GM12878 (cell line): ENCODE results near the gene C15orf40. TPM values are rescaled to one million over a fixed set of nuclear protein-coding genes. Genes with fewer than 3 reads are reported as not detected.

Experiments
- ATAC-seq: fragments of 200-7000 bp; cut with Tn5 transposase; 3 replicates; pipeline ENCODE4 v1.9.1; 2020; ENCODE audit warnings: mild to moderate bottlenecking, moderate library complexity
- Bru-seq: library from RNA; stranded (reverse); fragments of 400-500 nt; gene quantifications from one replicate; lab custom pipeline; 2021; lab: Mats Ljungman, UMichigan
- BruChase-seq, 2 experiments: library from RNA; stranded (reverse); fragments of 400-500 nt; gene quantifications; one replicate each; lab custom pipeline; 2021; lab: Mats Ljungman, UMichigan
- BruUV-seq: library from RNA; stranded (reverse); fragments of 400-500 nt; replicated peaks from 2 replicates; lab custom pipeline; 2021; lab: Mats Ljungman, UMichigan
- CTCF ChIA-PET: fragments of 300-600 bp; sonication (Branson Sonifier 250); formaldehyde crosslinking; extraction: SDS; loops from one replicate; lab custom pipeline; 2021; ENCODE audit warnings: inconsistent platforms; lab: Yijun Ruan, JAX
- POLR2A ChIA-PET: fragments of 350-600 bp; formaldehyde crosslinking; extraction: SDS; loops from one replicate; lab custom pipeline; 2021; ENCODE audit warnings: inconsistent platforms; lab: Charles Lee
- RAD21 ChIA-PET: fragments of 300-600 bp; sonication (Branson Sonifier 250); formaldehyde crosslinking; loops from one replicate; lab custom pipeline; 2023; ENCODE audit warnings: antibody characterized with exemption; ENCODE audit not compliant: unreplicated experiment; lab: Charles Lee
- SMC1A ChIA-PET: fragments of 300-600 bp; sonication (Branson Sonifier 250); formaldehyde crosslinking; loops from one replicate; lab custom pipeline; 2023; ENCODE audit not compliant: unreplicated experiment, uncharacterized antibody; lab: Charles Lee
- DNase-seq: peaks from one replicate; pipeline ENCODE4 v3.0.0-alpha.2; 2011; ENCODE audit warnings: low read depth, low spot score
- FAIRE-seq: peaks from 3 replicates; lab custom pipeline; 2011; peaks lifted over from hg19 to GRCh38; lab: Jason Lieb, UNC
- H2AFZ ChIP-seq: 2 replicates; pipeline ENCODE4 v1.6.0; 2011; ENCODE audit warnings: low read depth, low read length, control low read depth; ENCODE audit not compliant: control insufficient read depth
- H3K27ac ChIP-seq: 2 replicates; pipeline ENCODE4 v1.5.1; 2011; ENCODE audit warnings: control low read depth; ENCODE audit not compliant: control insufficient read depth, insufficient read depth
- H3K27me3 ChIP-seq, 2 experiments: replicated peaks in 1 of 2; 2 replicates each; pipeline versions ENCODE4 v1.6.0 to v1.6.1; 2011; ENCODE audit warnings: low read length in 1 of 2; ENCODE audit not compliant: control insufficient read depth in 2 of 2, insufficient read depth in 2 of 2
- H3K36me3 ChIP-seq, 2 experiments: 2 replicates each; pipeline ENCODE4 v1.5.1; 2011; ENCODE audit warnings: low read length in 1 of 2; ENCODE audit not compliant: control insufficient read depth in 2 of 2, insufficient read depth in 2 of 2
- H3K4me1 ChIP-seq: 2 replicates; pipeline ENCODE4 v1.6.1; 2011; ENCODE audit warnings: mild to moderate bottlenecking, low read length, moderate library complexity, mixed read lengths; ENCODE audit not compliant: control insufficient read depth, insufficient read depth
- H3K4me2 ChIP-seq: 2 replicates; pipeline ENCODE4 v1.6.0; 2011; ENCODE audit warnings: control low read depth; ENCODE audit not compliant: control insufficient read depth, insufficient read depth
- H3K4me3 ChIP-seq: fragments of 200-600 bp; sonication (generic); 2 replicates; pipeline ENCODE4 v1.5.1; 2016
- H3K79me2 ChIP-seq: 2 replicates; pipeline ENCODE4 v1.6.0; 2011; ENCODE audit warnings: low read length; ENCODE audit not compliant: control insufficient read depth, insufficient read depth
- H3K9ac ChIP-seq: 2 replicates; pipeline ENCODE4 v1.8.0; 2011; ENCODE audit warnings: low read length, control low read depth, mixed read lengths; ENCODE audit not compliant: control insufficient read depth, insufficient read depth
- H3K9me3 ChIP-seq: replicated peaks from 3 replicates; pipeline ENCODE4 v1.5.1; 2011; ENCODE audit warnings: mild to moderate bottlenecking, low read length; ENCODE audit not compliant: control insufficient read depth, insufficient read depth
- H4K20me1 ChIP-seq: 2 replicates; pipeline ENCODE4 v1.6.0; 2011; ENCODE audit not compliant: control insufficient read depth, insufficient read depth
- ASH2L ChIP-seq: fragments of 300-600, 200-600 bp; sonication (generic); IDR thresholded peaks from 2 replicates; pipeline ENCODE4 v1.6.1; 2017; ENCODE audit warnings: low read depth, mild to moderate bottlenecking, borderline replicate concordance
- BRCA1 ChIP-seq: IDR thresholded peaks from 2 replicates; pipeline ENCODE4 v1.6.1; 2011; ENCODE audit warnings: low read depth, low read length, improper control_type of control experiment
- EED ChIP-seq: sonication (generic); IDR thresholded peaks from 2 replicates; pipeline ENCODE4 v1.6.1; 2016; ENCODE audit warnings: antibody characterized with exemption, low read depth
- EZH2 ChIP-seq: IDR thresholded peaks from 2 replicates; pipeline ENCODE4 v1.6.1; 2012; ENCODE audit warnings: low read depth, mild to moderate bottlenecking, control low read depth, inconsistent platforms, low read length, borderline replicate concordance; ENCODE audit not compliant: control insufficient read depth
- FOS ChIP-seq: IDR thresholded peaks from 3 replicates; pipeline ENCODE4 v1.6.1; 2011; ENCODE audit warnings: borderline replicate concordance; ENCODE audit not compliant: insufficient read length; ENCODE audit errors: extremely low read depth
- FOXK2 ChIP-seq: fragments of 450-650 bp; IDR thresholded peaks from 2 replicates; pipeline ENCODE4 v1.6.1; 2017; ENCODE audit warnings: mild to moderate bottlenecking, moderate library complexity
- FOXM1 ChIP-seq: IDR thresholded peaks from 2 replicates; pipeline ENCODE4 v1.6.1; 2012; ENCODE audit warnings: low read depth, mild to moderate bottlenecking, inconsistent platforms, low read length, moderate library complexity
- IKZF2 ChIP-seq, 2 experiments: fragments of 450-650 bp; IDR thresholded peaks; 2 replicates each; pipeline ENCODE4 v1.6.1; 2017; ENCODE audit warnings: mild to moderate bottlenecking in 2 of 2, moderate library complexity in 2 of 2
- JUND ChIP-seq: IDR thresholded peaks from 2 replicates; pipeline ENCODE4 v1.6.1; 2012; ENCODE audit warnings: low read depth, mild to moderate bottlenecking, low read length, improper control_type of control experiment, moderate library complexity
- MXI1 ChIP-seq: fragments of 150-350 bp; IDR thresholded peaks from 2 replicates; pipeline ENCODE4 v1.6.1; 2011; ENCODE audit warnings: low read depth, mild to moderate bottlenecking, inconsistent platforms, low read length, improper control_type of control experiment
- NFXL1 ChIP-seq: fragments of 450-650 bp; IDR thresholded peaks from 2 replicates; pipeline ENCODE4 v1.6.1; 2017; ENCODE audit warnings: antibody characterized with exemption, mild to moderate bottlenecking, borderline replicate concordance
- SP1 ChIP-seq: IDR thresholded peaks from one replicate; pipeline ENCODE4 v1.6.1; 2011; ENCODE audit warnings: low read depth, low read length
- TAF1 ChIP-seq: IDR thresholded peaks from 2 replicates; pipeline ENCODE4 v1.6.1; 2011; ENCODE audit warnings: mild to moderate bottlenecking, low read depth, low read length, borderline replicate concordance
- WGBS: methylation state at CpG from one replicate; pipeline ENCODE4 v1.1.6; 2016; ENCODE audit warnings: low lambda C conversion rate; ENCODE audit not compliant: insufficient replicate concordance, insufficient coverage; ENCODE audit errors: missing lambda C conversion rate; 5-methylcytosine and 5-hydroxymethylcytosine counted together
- in situ Hi-C: fragments of 300-500 bp; cut with MboI; formaldehyde crosslinking; loops from 9 replicates; pipeline ENCODE4 v1.14.3; 2018; ENCODE audit warnings: mixed read lengths
- intact Hi-C: fragments of 100-400 bp; cut with micrococcal nuclease; formaldehyde crosslinking; loops from one replicate; pipeline ENCODE4 v1.14.2; 2022; ENCODE audit not compliant: unreplicated experiment
- long read RNA-seq, 2 experiments: library from polyadenylated mRNA; unstranded; transcript quantifications; one replicate each; pipeline ENCODE4 v2.0.0, GENCODE V29; 2019 to 2020
- polyA minus RNA-seq, 3 experiments: library from RNA; depleted of rRNA, polyadenylated mRNA; stranded (reverse); fragments of >200 nt; gene quantifications; 2 replicates each; pipeline ENCODE4 v1.2.3, GENCODE V29; 2011
- polyA plus RNA-seq, 11 experiments: library from polyadenylated mRNA; depleted of rRNA in 4 of 11; unstranded in 6 of 11; stranded (reverse) in 5 of 11; fragments of >200 nt; fragmentation: Nextera tagmentation in 4 of 11; fragmentation: Illumina TruSeq in 1 of 11; extraction: Ambion mirVana in 4 of 11; extraction: Trizol in 1 of 11; gene quantifications; 1 replicate in 1 of 11; 2 replicates in 10 of 11; pipeline versions ENCODE4 v1.2.1 to v1.2.3, GENCODE V29; 2011 to 2016; ENCODE audit warnings: inconsistent platforms in 2 of 11, missing spikeins in 2 of 11, low read depth in 1 of 11
- total RNA-seq, 4 experiments: library from RNA; depleted of rRNA in 3 of 4; stranded (reverse); fragments of >200 nt in 3 of 4; fragmentation: Illumina TruSeq in 1 of 4; extraction: Trizol in 1 of 4; gene quantifications; 2 replicates each; pipeline versions ENCODE4 v1.2.1 to v1.2.3, GENCODE V29; 2013 to 2021
- TF ChIP-seq, protein P1 (sequence below): fragments of 150-350 bp; IDR thresholded peaks from 2 replicates; pipeline ENCODE4 v1.6.1; 2014; ENCODE audit warnings: mild to moderate bottlenecking, low read depth, low read length
- TF ChIP-seq, protein P2 (sequence below): fragments of 450-650 bp; IDR thresholded peaks from 2 replicates; pipeline ENCODE4 v1.6.1; 2016; ENCODE audit warnings: mild to moderate bottlenecking

The C15orf40 gene
- total RNA-seq (2013; cell fraction: nucleolus; rRNA removed), result 46.8 and 50.1 TPM in 2 replicates
- total RNA-seq (2014; rRNA removed) (20.7 and 26.5 TPM in 2 replicates), total RNA-seq (2014; rRNA removed; fragmentation: Illumina TruSeq; extraction: Trizol) (23.4 and 26.3 TPM in 2 replicates), total RNA-seq (2021) (20.7 and 21.3 TPM in 2 replicates), polyA plus RNA-seq (2011; rRNA removed) (24.1 and 32.5 TPM in 2 replicates), polyA plus RNA-seq (2014; fragmentation: Illumina TruSeq; extraction: Trizol) (9.8 and 25.8 TPM in 2 replicates), polyA plus RNA-seq (2014; fragmentation: Nextera tagmentation; extraction: Ambion mirVana) (10 to 100 TPM; 59.9 to 70.0 TPM), polyA plus RNA-seq (2014; rRNA removed) (31.2 and 44.0 TPM in 2 replicates), polyA plus RNA-seq (2016; fragmentation: Nextera tagmentation; extraction: Ambion mirVana) (10 to 100 TPM; 59.1 to 64.3 TPM), polyA minus RNA-seq (2011; rRNA and poly(A)+ RNA removed) (14.3 and 16.5 TPM in 2 replicates), Bru-seq, nascent RNA (percentile 69 among the genes with signal in this experiment), BruChase-seq, experiment 1, labeled RNA remaining after a 6-hour chase (percentile 68 among the genes with signal in this experiment), BruChase-seq, experiment 2, labeled RNA remaining after a 2-hour chase (percentile 66 among the genes with signal in this experiment)
- polyA plus RNA-seq (2011; ENCODE audit: low read depth), result 5.1 TPM
- 26.8 and 30.7 TPM in 2 replicates for polyA plus RNA-seq (2011; cell fraction: cytosol; rRNA removed)
- polyA plus RNA-seq (2011; cell fraction: nucleus; rRNA removed), result 13.0 and 14.0 TPM in 2 replicates
- 17.8 and 33.7 TPM in 2 replicates for polyA plus RNA-seq (2012)
- 7.6 and 16.3 TPM in 2 replicates for polyA minus RNA-seq (2011; cell fraction: cytosol; rRNA and poly(A)+ RNA removed)
- polyA minus RNA-seq (2011; cell fraction: nucleus; rRNA and poly(A)+ RNA removed), result 22.2 and 39.7 TPM in 2 replicates
- long read RNA-seq, experiment 1, full-length matches to known transcripts, result 12 of 19 reads
- long read RNA-seq, experiment 1, partial matches to known transcripts, result 0 of 19 reads
- long read RNA-seq, experiment 1, other reads (novel, unspliced or antisense), result 7 of 19 reads
- long read RNA-seq, experiment 2, full-length matches to known transcripts, result 30 of 40 reads
- long read RNA-seq, experiment 2, partial matches to known transcripts, result 1 of 40 reads
- long read RNA-seq, experiment 2, other reads (novel, unspliced or antisense), result 9 of 40 reads

DNA sequence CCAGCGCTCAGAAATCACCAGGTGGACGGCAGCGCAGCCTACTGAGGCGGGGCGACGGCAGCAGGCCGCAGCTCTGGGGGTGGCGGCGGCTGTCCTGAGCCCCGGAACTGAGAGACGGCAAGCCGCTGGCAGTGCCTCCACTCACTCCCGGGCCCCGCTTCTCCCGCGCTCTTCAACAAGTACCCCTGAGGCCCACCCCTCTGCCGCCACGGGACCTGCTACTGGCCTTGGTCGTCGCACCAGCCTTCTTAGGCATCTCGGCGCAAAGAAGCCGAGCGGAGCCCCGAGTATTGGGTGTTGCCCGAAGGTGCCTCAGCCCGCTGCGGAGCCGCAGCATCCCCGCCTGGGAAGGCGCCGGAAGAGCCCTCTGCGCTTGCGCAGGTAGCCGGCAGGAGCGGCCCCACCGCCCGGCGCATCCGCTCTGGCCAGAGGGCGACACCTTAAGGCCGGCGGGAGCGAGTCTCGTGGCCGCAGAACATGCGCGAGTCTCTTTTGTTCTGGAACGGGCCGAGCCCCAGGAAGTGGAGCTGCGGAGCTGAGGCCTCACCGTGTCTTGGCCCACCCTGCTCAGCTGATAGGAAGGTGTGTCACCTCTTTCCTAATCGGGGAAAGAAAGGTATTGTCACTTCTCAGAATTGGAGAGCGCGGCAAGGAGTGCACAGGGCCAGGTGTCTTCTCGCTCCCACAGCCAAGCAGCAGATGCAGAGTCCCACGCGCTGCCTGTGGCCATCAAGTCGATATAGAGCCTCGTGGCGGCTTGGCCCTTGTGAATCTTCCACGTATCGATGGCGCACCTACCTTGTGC is at the start of gene C15orf40:
C15orf40 (minus strand) TSS at position 369 of the 805 bp plus-strand sequence; CDS start at position 337, 32 bp downstream.
- SMC1A ChIA-PET, result interaction anchor here (0.5 to 2.6 kb wide), 15 partner anchors 10 to 551 kb away, joined by 3 to 10 read pairs (median 4); partner anchors contain the start of genes HDGFL3 and RAMAC
- H3K4me3 ChIP-seq, result peak within 1 kb of the TSS; percentile 78
- intact Hi-C loops (loop anchor here (1.0 to 5.0 kb wide), 3 partner anchors 56 to 369 kb away; partner anchors contain the start of gene BTBD1), in situ Hi-C loops (loop anchor here (5.0 kb wide), 1 partner anchor 201 kb away; no protein-coding TSS in a partner anchor)
- RAD21 ChIA-PET, result interaction anchor here (0.6 to 1.6 kb wide), 11 partner anchors 9 to 481 kb away, joined by 3 to 7 read pairs (median 4); no protein-coding TSS in a partner anchor
- peaks cover 6% of the 10 kb centered on the region; the same call in 1 of the 2 replicates for H3K4me1 ChIP-seq
- H3K79me2 ChIP-seq, result peaks cover 21% of the 10 kb centered on the region
- H3K27ac ChIP-seq, result peak within 1 kb of the TSS; percentile 72
- no peaks in the 10 kb centered on the region for H4K20me1 ChIP-seq
- DNase-seq (peak; percentile 71), FAIRE-seq (peak; percentile 93), ATAC-seq (peak; percentile 93)
- WGBS, result 3% methylated on average over 63 of the region's 64 CpGs
- H2AFZ ChIP-seq, result peak within 1 kb of the TSS; percentile 95
- no peaks in the 10 kb centered on the region for H3K9me3 ChIP-seq
- no peaks in the 10 kb centered on the region for H3K27me3 ChIP-seq
- CTCF ChIA-PET, result interaction anchor here (0.6 to 4.1 kb wide), 43 partner anchors 8 to 551 kb away, joined by 3 to 28 read pairs (median 4); partner anchors contain the start of genes BTBD1, HDGFL3, RAMAC and WHAMM
- peak within 1 kb of the TSS; percentile 83 for H3K4me2 ChIP-seq
- H3K9ac ChIP-seq, result peak within 1 kb of the TSS; percentile 81
- POLR2A ChIA-PET, result interaction anchor here (0.5 to 3.1 kb wide), 8 partner anchors 11 to 262 kb away, joined by 3 to 10 read pairs (median 4); partner anchors contain the start of gene RAMAC
- no TSS peak for BruUV-seq
- peaks cover 1 to 4% of the 10 kb centered on the region in 2 experiments; a peak in 3 of 4 replicates for H3K36me3 ChIP-seq
- no peak for TF ChIP-seq FOXK2
- peak; percentile 57 for TF ChIP-seq SP1
- TF ChIP-seq EED, result 0 out of 2 replicates have a peak, but pooled peaks have one; percentile 37
- TF ChIP-seq FOXM1, result no peak
- no peak for TF ChIP-seq FOS
- TF ChIP-seq IKZF2 (IDR thresholded peaks at IDR 0.05), result no peak
- TF ChIP-seq JUND, result no peak
- TF ChIP-seq EZH2, result no peak
- 0 out of 2 replicates have a peak, but pooled peaks have one; percentile 64 for TF ChIP-seq ASH2L
- peak; percentile 73 for TF ChIP-seq TAF1
- TF ChIP-seq, protein P1, sequence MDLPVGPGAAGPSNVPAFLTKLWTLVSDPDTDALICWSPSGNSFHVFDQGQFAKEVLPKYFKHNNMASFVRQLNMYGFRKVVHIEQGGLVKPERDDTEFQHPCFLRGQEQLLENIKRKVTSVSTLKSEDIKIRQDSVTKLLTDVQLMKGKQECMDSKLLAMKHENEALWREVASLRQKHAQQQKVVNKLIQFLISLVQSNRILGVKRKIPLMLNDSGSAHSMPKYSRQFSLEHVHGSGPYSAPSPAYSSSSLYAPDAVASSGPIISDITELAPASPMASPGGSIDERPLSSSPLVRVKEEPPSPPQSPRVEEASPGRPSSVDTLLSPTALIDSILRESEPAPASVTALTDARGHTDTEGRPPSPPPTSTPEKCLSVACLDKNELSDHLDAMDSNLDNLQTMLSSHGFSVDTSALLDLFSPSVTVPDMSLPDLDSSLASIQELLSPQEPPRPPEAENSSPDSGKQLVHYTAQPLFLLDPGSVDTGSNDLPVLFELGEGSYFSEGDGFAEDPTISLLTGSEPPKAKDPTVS, result no peak
- no peak for TF ChIP-seq NFXL1
- no peak for TF ChIP-seq BRCA1
- TF ChIP-seq MXI1, result peak; percentile 93
- TF ChIP-seq, protein P2, sequence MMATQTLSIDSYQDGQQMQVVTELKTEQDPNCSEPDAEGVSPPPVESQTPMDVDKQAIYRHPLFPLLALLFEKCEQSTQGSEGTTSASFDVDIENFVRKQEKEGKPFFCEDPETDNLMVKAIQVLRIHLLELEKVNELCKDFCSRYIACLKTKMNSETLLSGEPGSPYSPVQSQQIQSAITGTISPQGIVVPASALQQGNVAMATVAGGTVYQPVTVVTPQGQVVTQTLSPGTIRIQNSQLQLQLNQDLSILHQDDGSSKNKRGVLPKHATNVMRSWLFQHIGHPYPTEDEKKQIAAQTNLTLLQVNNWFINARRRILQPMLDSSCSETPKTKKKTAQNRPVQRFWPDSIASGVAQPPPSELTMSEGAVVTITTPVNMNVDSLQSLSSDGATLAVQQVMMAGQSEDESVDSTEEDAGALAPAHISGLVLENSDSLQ, result no peak
